Stimulated activated CD4-positive, alpha-beta T cell treated with anti-CD3 and anti-CD28 coated beads, Interleukin-15, amount 100 ng/mL, for 24 hours (primary cell): ENCODE results near the gene TCN1.
"Not testable (repeated sequence)": the region's sequence is repeated elsewhere in the genome, so short reads cannot be mapped to it uniquely, and the experiment has no call there.

Experiments
- DNase-seq: peaks from one replicate; pipeline ENCODE4 v3.0.0-alpha.2; 2020

The TCN1 gene

GRCh38 chr11:59866397-59866796, at the start of gene TCN1:
Gene TCN1, minus strand, starts transcription at chr11:59866487. Its CDS starts 17 bp downstream, at chr11:59866470.
- no peak for DNase-seq

- DNase-seq: not testable (repeated sequence)
Measured at GRCh38 chr11:59903569-59903968, 37.3 kb upstream of the TCN1 start.

GRCh38 chr11:59901306-59901705, 35.0 kb upstream of the TCN1 start:
- no peak for DNase-seq

- DNase-seq: no peak
Measured at GRCh38 chr11:59900366-59901126, 34.3 kb upstream of the TCN1 start.

GRCh38 chr11:59899532-59899931, 33.2 kb upstream of the TCN1 start:
- DNase-seq: no peak

GRCh38 chr11:59898650-59899049, 32.4 kb upstream of the TCN1 start:
- DNase-seq: no peak

- no peak for DNase-seq
Measured at GRCh38 chr11:59898046-59898445, 31.8 kb upstream of the TCN1 start.

- no peak for DNase-seq
Measured at GRCh38 chr11:59894616-59895015, 28.3 kb upstream of the TCN1 start.

GRCh38 chr11:59891781-59892181, 25.5 kb upstream of the TCN1 start:
- no peak for DNase-seq

GRCh38 chr11:59887156-59887555, 20.9 kb upstream of the TCN1 start:
- not testable (repeated sequence) for DNase-seq

- DNase-seq: no peak
Measured at GRCh38 chr11:59883597-59883996, 17.3 kb upstream of the TCN1 start.

- DNase-seq: no peak
Measured at GRCh38 chr11:59879567-59879966, 13.3 kb upstream of the TCN1 start.

- DNase-seq: no peak
Measured at GRCh38 chr11:59878575-59878974, 12.3 kb upstream of the TCN1 start, which contains the start of gene OOSP3. Gene OOSP3, plus strand, starts transcription at chr11:59878782. Its CDS starts 27 bp downstream, at chr11:59878809.

- DNase-seq: no peak
Measured at GRCh38 chr11:59877784-59878183, 11.5 kb upstream of the TCN1 start.

- no peak for DNase-seq
Measured at GRCh38 chr11:59877325-59877724, 11.0 kb upstream of the TCN1 start.

- no peak for DNase-seq
Measured at GRCh38 chr11:59875856-59876519, 9.7 kb upstream of the TCN1 start.

GRCh38 chr11:59872076-59872475, 5.8 kb upstream of the TCN1 start:
- DNase-seq: no peak

- no peak for DNase-seq
Measured at GRCh38 chr11:59867946-59868345, 1.7 kb upstream of the TCN1 start.

- DNase-seq: no peak
Measured at GRCh38 chr11:59866836-59867235, 549 bp upstream of the TCN1 start.

- no peak for DNase-seq
Measured at GRCh38 chr11:59865031-59865430, 1.3 kb downstream of the TCN1 start.

- DNase-seq: no peak
Measured at GRCh38 chr11:59862252-59862651, 4.0 kb downstream of the TCN1 start.

- no peak for DNase-seq
Measured at GRCh38 chr11:59859673-59860072, 6.6 kb downstream of the TCN1 start.

GRCh38 chr11:59857439-59858434, 8.6 kb downstream of the TCN1 start:
- DNase-seq: peak; percentile 9
